MV-4-11 (cell line): ENCODE data around the gene TAF5.
"Not testable (repeated sequence)": the region's sequence is repeated elsewhere in the genome, so short reads cannot be mapped to it uniquely, and the experiment has no call there.

Experiments used
- DNase-seq: peaks from one replicate; lab custom pipeline; 2025; lab: John Stamatoyannopoulos, UW

The TAF5 gene

DNA sequence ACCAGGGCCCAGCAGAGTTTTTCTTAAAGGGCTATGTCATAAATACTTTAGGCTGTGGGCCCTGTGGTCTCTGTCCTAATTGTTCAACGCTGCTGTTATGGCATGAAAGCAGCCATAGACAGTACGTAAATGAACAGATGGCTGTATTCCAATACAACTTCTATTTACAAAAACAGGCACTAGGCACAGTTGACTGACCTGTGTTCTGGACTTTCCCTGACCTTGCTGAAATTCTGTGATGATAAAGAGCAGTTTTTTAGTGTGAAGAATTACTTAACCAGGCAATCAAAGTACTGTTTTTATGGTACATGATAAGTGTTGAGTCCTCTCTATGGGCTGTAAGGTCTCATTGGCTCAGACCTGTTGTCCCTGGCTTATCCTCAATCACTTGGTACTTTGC lies 45.8 kb downstream of the TAF5 start:
- no peak for DNase-seq

DNA sequence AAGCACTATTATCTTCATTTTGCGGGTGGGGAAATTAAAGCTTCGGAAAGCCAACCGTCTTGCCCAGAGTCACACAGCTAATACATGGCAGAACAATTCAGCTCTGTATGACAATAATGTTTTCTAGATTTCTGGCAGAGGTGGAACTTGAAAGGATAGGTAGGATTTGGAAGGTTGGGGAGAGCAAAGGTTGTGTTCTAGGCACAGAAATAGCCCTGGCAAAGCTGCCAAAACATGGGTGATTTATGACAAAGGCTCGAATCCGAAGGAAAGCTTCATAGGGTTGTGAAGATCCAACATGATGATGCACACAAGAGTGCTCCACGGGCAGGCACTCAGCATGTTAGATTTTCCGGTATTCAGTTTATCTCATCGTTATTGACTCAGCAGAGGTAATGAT lies 47.8 kb downstream of the TAF5 start:
- no peak for DNase-seq

DNA sequence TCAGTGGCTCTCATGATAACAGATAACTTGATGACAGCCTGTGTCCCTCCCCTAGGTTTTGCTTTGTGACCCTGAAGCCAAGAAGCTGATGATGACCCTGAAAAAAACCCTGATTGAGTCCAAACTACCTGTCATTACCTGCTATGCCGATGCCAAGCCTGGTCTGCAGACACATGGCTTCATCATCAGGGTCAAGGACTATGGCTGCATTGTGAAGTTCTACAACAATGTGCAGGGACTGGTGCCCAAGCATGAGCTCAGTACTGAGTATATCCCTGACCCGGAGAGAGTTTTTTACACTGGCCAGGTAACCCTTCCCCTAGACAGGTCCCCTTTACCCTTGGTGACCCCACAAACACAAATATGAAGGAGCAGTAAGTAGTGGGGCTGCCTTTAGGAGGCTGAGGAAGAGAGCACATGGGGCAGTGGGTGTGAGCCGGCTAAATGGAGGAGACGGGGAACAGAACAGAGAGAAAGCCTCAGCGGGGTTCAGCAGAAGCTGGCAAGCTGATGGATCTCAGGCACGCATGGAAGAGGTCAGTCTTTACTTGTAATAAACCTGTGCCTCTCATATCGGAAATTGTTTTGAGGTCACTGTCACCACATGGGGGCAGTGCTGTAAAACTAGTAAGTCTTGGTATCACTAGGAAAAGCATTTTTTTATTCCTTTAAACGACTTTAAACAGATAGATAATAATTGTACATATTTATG lies 48.8 kb downstream of the TAF5 start:
- DNase-seq: peak; percentile 52

DNA sequence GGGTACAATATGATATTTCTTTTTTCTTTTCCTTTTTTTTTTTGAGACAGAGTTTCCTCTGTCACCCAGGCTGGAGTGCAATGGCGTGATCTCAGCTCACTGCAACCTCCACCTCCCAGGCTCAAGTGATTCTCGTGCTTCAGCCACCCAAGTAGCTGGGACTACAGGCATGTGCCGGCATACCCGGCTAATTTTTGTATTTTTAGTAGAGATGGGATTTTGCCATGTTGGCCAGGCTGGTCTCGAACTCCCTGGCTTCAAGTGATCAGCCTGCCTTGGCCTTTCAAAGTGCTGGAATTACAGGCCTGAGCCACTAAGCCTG lies 49.3 kb downstream of the TAF5 start:
- DNase-seq: not testable (repeated sequence)

DNA sequence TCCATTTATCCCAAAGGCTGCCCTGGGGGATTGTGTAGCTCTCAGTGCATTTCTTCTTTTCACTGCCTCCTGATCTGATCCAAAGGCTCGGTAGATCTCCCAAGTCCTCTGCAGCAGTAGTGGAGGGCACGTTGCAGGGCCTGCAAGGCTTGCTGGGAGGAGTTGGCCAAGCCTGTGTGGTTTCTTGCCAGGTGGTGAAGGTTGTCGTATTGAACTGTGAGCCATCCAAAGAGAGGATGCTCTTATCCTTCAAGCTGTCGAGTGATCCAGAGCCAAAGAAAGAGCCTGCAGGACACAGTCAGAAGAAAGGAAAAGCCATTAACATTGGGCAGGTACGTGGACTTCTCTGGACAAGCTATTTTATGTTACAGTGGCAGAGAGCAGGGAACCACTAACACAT lies 49.8 kb downstream of the TAF5 start:
- no peak for DNase-seq

DNA sequence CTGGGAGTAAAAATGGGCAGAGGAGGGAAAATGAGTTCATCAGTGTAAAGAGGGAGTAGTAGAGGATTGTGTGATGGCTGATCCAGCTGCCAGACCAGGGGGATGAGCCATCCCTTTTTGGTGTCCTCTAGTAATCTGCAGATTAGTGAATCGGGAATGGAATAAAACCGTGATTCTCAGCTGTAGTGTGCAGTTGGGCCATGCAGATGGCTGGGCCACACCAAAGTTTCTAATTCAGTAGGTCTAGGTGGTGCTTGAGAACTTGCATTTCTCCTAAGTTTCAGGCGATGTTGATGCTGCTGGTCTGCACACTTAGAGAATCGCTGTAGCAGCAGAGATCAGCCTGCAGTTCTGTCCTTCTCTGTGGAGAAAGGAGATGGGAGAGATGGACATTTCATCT lies 51.3 kb downstream of the TAF5 start:
- DNase-seq: no peak

DNA sequence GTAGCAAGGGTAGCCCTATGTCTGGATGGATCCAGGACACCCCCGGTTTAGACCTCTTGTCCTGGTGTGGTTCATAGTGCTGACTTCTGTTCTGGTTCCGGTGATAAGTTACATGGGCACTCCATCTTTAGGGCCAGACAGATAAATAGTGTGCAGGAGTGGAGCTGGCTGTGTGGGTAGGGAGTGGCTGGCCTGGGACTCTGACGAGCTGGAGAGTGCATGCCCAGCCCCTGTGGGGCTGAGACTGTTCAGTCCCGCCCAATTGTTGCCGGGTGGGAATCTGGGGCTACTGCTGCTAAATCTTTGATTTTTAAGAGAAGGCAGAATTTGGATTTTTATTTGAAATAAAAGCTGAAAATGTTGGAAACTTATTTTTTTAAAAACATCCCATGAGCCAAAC lies 56.0 kb downstream of the TAF5 start:
- DNase-seq: no peak

DNA sequence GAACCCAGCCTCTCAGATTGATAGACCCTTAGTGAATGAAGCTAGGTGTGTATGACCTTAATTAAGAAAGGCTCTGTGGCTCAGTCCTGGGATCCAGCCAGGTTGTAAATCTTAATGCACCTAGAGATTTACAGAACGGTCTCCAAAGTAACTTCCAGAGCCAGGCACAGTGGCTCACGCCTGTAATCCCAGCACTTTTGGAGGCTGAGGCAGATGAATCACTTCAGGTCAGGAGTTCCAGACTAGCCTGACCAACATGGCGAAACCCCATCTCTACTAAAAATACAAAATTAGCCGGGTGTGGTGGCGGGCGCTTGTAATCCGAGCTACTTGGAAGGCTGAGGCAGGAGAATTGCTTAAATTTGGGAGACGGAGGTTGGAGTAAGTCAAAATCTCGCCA lies 60.1 kb downstream of the TAF5 start:
- DNase-seq: no peak

DNA sequence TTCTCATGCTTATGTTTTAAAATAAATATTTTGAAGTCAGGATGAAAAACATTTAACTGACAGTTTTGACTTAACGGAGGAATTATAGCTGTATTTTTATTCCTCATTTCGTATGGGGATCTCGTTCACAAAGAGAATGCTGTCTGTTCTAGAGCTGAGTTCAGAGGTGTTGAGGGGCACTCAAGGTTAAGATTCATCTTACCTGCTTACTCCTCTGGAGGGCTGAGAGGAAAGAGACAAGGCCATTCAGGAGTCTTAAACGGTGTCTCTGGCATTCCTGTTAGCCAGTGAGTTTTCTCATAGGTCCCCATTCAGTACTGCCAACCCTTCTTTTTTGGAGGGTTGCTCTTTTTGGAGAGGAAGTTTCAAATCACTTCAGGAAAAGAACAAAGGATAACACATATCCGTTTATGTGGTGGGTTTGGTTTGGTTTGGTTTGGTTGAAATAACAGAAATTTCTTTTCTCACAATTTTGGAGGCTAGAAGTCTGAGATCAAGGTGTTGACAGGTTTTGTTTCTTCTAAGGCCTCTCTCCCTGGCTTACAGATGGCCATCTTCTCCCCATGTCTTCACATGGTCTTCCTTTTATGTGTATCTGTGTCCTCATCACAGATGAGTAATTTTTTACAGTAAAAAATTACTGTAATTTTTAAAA lies 61.3 kb downstream of the TAF5 start:
- DNase-seq: no peak

DNA sequence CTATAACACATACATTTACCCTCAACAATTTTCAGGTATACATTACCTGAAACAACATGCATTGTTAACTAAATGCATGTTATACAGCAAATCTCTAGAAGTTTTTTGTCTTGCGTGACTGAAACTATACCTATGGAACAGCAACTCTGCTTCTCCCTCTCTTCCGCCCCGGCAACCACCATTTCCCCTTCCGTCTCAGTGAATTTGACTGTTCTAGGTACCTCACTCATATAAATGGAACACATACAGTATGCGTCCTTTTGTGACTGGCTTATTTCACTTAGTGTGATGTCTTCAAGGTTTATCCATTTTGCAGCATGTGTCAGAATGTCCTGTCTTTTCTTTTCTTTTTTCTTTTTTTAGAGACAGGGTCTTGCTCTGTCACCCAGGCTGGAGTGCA lies 61.9 kb downstream of the TAF5 start:
- no peak for DNase-seq

DNA sequence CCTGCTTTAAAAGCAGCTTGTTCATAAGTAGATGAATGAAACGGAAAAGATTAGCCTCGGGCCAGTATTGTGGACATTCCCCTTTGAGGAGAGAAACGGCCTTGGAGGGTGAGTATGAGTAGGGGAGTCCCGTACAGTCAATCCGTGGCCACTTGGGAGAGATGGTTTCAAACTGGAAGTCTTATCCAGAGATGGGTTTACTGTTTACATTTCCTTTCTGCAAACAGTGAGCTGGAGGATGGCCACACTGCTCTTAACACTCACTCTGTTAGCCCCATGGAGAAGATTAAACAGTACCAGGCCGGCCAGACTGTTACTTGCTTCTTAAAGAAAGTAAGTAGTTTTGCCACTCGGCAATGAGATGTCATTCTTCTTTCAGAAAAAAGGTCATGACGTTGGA lies 64.1 kb downstream of the TAF5 start:
- DNase-seq: no peak

DNA sequence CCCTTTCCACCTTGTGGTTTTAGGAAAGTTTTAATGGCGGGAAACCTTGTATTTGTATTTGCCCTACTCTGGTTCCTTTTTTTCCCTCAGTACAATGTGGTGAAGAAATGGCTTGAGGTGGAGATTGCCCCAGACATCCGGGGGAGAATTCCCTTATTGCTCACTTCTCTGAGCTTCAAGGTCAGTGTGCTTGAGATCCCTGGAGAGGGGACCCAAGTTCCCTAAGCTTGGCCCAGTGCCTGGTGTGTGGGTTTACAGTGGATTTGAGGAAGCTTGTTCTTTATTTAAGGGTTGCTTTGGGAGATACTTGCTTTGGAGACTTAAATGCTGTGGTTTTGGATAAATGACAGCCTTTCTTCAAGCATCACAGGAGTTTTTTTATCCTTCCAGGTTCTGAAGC lies 66.1 kb downstream of the TAF5 start:
- DNase-seq: peak; percentile 41
